ENCODE results near the gene NELFA.

DNA sequence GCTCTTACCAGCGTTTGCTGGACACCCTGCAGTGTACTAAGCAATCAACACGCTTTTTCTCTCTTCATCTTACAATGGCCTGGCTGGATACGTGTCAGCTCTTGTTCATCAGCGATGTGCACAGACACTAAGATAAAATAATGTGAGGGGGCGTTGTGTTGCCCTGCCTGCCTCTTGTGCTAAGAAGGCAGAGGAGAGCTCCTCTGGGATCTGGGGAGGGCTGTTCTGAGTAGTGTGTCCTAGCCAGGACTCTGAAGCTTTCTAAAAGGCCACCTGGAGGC, 49.7 kb downstream of the NELFA start:
- TF ChIP-seq, protein P1, sequence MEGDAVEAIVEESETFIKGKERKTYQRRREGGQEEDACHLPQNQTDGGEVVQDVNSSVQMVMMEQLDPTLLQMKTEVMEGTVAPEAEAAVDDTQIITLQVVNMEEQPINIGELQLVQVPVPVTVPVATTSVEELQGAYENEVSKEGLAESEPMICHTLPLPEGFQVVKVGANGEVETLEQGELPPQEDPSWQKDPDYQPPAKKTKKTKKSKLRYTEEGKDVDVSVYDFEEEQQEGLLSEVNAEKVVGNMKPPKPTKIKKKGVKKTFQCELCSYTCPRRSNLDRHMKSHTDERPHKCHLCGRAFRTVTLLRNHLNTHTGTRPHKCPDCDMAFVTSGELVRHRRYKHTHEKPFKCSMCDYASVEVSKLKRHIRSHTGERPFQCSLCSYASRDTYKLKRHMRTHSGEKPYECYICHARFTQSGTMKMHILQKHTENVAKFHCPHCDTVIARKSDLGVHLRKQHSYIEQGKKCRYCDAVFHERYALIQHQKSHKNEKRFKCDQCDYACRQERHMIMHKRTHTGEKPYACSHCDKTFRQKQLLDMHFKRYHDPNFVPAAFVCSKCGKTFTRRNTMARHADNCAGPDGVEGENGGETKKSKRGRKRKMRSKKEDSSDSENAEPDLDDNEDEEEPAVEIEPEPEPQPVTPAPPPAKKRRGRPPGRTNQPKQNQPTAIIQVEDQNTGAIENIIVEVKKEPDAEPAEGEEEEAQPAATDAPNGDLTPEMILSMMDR (IDR thresholded peaks at IDR 0.05) = no peak
- no peak for TF ChIP-seq POLR2A (IDR thresholded peaks at IDR 0.05)

Measured in Peyer's patch (tissue), 4 donors.